M059J (cell line): ENCODE measurements around the gene C16orf90. TPM values are rescaled to one million over a fixed set of nuclear protein-coding genes. Genes with fewer than 3 reads are reported as not detected.
A peak's percentile ranks its signal among the peaks of the same experiment; 100 is the strongest.

Source experiments
- DNase-seq: peaks from one replicate; pipeline ENCODE4 v3.0.0-alpha.2; 2012; ENCODE audit warnings: low read depth
- total RNA-seq: library from RNA; depleted of rRNA; stranded (reverse); fragments of >200 nt; shearing (Covaris generic); gene quantifications from 2 replicates; pipeline ENCODE4 v1.2.3, GENCODE V29; 2014; rRNA removed

The C16orf90 gene, protein sequence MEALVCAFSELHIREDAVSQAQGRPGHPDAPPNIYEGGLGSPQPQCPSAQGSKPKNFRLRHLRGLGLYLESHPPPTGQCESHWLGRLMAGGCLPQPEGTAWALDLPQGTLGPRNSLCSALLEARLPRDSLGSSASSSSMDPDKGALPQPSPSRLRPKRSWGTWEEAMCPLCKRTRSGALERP
- total RNA-seq, result not detected in 2 replicates

- no peak for DNase-seq
Measured at GRCh38 chr16:3495176-3495575, at the start of gene C16orf90. C16orf90 (minus strand) TSS chr16:3495489; CDS start chr16:3495421, 68 bp downstream.

GRCh38 chr16:3542601-3543373 is 47.5 kb upstream of the C16orf90 start:
- DNase-seq, result no peak

DNA sequence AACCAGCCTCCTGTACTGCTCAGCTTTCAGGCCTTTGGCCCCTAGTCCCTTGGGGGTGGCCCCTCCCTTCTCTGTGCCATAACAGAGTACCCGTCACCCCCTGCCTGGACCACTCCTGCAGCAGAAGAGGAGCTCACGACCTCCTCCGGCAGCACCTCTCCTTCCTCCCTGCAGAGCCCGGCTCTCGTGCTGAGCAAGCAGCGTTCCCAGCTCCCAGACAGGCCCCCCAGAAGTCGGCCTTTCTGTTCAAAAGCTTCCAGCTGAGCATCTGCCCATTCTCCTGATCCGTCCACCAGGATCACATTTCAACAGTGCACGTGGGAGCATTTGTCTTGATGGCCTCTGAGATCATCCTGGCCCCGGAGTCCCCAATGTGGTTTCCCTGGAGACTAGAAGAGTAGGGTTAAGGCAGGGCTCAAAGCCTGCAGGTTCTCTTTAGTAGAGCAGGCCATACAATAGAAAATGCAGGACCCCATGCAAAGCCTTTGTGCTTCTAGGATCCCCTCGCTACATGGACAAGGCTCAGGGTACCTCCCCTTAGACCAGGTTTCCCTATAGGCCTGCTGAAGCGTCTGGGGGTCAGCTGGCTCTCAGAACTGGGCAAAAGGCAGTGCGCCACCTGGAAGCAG is 46.4 kb upstream of the C16orf90 start:
- DNase-seq, result no peak

DNA sequence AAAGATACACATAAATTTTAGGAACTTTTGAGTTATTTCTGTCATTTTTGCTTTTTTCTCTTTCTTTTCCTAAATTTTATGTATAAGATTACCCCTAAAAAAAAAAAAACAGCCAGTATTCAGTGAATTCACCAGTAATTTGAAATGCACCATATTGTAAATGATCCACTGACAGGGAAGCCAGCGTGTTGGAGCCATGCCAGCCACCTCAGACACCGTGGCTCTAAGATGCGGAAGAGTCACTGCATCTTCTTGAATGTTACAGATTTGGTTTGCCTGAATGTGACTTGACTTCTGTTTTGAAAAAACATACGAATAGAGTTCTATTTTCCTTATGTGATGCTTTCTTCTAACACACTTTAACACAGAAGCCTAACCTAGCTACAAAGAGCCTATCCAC is 42.9 kb upstream of the C16orf90 start:
- DNase-seq, result no peak

- DNase-seq, result no peak
Measured at GRCh38 chr16:3536851-3537250, 41.6 kb upstream of the C16orf90 start.

GRCh38 chr16:3536271-3536731 is 41.0 kb upstream of the C16orf90 start:
- DNase-seq, result no peak

GRCh38 chr16:3534126-3534525 is 38.8 kb upstream of the C16orf90 start:
- no peak for DNase-seq

GRCh38 chr16:3532741-3533140 is 37.5 kb upstream of the C16orf90 start:
- no peak for DNase-seq

GRCh38 chr16:3530371-3530914 is 35.2 kb upstream of the C16orf90 start:
- DNase-seq, result peak; percentile 9

DNA sequence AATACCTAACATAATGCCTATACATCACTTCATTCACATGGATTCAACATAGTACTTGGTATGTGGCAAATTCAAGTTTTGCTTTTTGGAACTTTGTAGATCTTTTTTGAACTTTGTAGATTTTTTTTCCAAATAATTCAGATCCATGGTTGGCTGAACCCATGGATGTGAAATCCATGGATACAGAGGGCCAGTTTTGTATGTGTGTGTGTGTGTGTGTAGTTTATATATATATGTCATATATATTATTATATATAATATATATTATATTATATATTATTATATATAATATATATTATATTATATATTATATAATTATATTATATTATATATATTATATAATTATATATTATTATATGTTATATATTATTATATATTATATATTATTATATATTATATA is 33.9 kb upstream of the C16orf90 start:
- DNase-seq, result no peak

DNA sequence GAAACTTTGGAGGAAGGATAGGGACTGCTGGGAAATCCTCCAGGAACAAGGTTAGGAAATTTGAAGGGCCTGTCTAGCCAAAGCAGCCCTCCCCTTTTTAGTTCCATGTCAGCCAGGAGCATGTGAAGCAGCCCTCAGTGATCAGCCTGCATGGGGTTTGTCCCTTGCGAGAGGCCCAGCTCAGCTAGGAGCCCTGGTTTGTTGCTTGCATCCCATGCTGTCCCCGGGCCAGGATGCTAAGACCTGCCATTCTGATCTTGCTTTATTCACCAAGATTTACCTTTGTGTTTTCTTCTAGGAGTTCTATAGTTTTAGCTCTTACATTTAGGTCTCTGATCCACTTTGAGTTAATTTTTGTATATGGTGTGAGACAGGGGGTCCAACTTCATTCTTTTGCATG is 33.1 kb upstream of the C16orf90 start:
- DNase-seq, result no peak

- peak; percentile 60 for DNase-seq
Measured at GRCh38 chr16:3527216-3527829, 32.0 kb upstream of the C16orf90 start.

DNA sequence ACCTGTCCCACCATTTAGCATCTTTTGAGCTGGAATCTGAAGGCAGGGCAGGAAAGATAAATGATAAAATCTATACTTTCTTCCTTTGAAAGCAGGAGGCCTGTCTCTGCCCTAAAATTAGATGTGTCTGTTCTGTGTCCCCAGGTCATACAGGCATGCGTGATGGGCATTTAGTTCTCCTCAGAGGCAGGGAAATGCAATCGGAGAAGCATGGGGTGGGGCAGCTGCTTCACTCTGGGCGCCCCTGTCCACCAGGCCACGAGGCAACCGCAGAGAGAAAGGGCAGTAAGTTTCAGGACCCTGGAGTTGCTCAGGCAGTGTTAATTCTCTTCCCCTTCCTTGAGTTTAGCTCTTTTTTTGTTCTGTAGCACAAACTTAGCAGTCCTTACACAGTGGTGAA is 30.7 kb upstream of the C16orf90 start:
- no peak for DNase-seq

DNA sequence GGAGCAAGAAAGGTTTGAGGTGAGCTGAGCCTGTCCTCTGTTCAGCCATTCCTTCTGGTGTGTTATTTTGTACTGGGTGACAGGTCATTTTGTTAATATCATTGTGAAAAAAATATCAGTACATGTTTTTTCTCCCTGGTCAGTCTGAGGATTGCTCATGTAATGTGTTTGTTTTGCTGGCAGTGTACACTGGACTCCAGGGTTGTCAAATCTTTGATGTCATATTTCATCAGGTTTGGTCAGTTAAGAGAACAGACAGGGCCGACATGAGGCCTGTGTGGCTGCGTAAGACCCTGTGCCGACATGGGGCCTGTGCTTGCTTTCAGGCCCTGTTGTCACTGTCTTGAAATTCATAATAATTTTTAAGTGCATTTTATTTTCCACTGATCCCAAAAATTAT is 28.0 kb upstream of the C16orf90 start:
- DNase-seq, result no peak

- DNase-seq, result no peak
Measured at GRCh38 chr16:3520841-3521240, 25.6 kb upstream of the C16orf90 start.

DNA sequence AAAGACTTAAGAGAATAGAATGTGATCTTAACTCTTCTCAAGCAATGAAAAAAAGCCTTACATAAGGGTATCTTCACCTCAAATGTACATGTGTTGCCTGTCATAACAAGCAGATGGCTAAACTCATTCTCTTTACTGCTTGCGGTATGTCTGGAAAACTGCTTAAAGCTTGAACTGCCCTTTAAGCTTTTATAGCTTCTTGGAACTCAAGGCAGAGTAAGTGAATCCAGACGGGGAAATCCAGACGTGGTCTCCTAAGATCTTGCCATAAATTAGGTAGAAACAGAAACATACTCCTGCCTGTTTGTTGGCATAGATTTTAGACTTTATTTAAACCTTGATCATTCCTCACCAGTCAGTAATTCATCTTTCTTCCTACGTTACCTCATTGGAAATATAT is 25.1 kb upstream of the C16orf90 start:
- no peak for DNase-seq

- DNase-seq, result peak; percentile 18
Measured at GRCh38 chr16:3519581-3519980, 24.3 kb upstream of the C16orf90 start.

- DNase-seq, result no peak
Measured at GRCh38 chr16:3518986-3519348, 23.7 kb upstream of the C16orf90 start.

GRCh38 chr16:3518292-3518985 is 23.1 kb upstream of the C16orf90 start:
- DNase-seq, result no peak

DNA sequence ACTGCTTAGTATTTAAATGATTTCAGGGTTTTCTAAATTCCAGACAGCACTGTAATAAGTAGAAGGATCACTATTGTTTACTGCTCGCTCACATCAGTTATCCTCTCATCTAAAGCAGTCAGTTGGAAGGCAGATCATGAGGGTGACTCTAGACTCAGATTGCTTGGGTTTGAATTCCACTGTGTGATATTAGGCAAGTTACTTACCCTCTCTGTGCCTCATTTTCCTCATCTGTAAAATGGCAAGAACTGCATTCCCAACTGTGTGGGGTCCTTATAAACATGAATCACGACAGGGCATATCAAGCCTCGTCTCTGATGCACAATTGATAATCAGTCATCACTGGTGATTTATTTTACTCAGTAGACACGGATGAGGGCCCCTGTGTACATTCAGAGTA is 20.6 kb upstream of the C16orf90 start:
- no peak for DNase-seq

DNA sequence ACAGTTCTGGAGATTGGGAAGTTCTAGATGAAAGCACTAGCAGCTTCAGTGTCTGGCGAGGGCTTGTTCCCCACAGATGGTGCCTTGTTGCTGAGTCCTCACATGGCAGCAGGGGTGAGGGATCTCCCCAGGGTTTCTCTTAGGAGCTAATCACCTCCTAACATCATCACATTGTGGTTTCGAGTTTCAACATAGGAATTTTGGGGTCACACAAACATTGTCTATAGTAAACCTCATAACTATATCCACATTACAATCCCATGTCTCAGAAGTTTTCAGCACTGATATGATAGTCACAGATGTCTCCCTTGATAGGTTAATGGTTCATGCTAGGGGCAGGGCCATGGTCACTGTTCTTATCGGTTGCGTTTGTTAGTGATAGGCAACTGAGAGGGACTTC is 19.3 kb upstream of the C16orf90 start:
- peak; percentile 70 for DNase-seq
